H1 (cell line): Measurements from ENCODE around the gene PTPN1. TPM values are rescaled to one million over a fixed set of nuclear protein-coding genes. Genes with fewer than 3 reads are reported as not detected.

Experiments used
- ATF2 ChIP-seq: IDR thresholded peaks from 2 replicates; pipeline ENCODE4 v1.6.1; 2012; ENCODE audit warnings: low read length, inconsistent platforms
- CTBP2 ChIP-seq: IDR thresholded peaks from 2 replicates; pipeline ENCODE4 v1.7.0; 2011; ENCODE audit warnings: borderline replicate concordance, mild to moderate bottlenecking, moderate library complexity, mixed read lengths, low read length; ENCODE audit not compliant: insufficient read depth, insufficient read length
- HDAC6 ChIP-seq: IDR thresholded peaks from one replicate; pipeline ENCODE4 v1.7.1; 2012; ENCODE audit warnings: low read depth, mild to moderate bottlenecking, inconsistent platforms, low read length, moderate library complexity
- polyA plus RNA-seq, 7 experiments: library from polyadenylated mRNA; depleted of rRNA in 3 of 7; stranded (reverse) in 5 of 7; unstranded in 2 of 7; fragments of >200 nt in 5 of 7; fragments of 200-250 nt in 2 of 7; gene quantifications; 1 replicate in 5 of 7; 2 replicates in 1 of 7; 4 replicates in 1 of 7; pipeline versions ENCODE4 v1.2.1 to v1.2.3, GENCODE V29; 2011 to 2013; ENCODE audit warnings: missing spikeins in 2 of 7, mixed read lengths in 2 of 7
- total RNA-seq: library from RNA; stranded (reverse); fragmentation: NEBNext Ultra II Directional; extraction: Animal tissue kit (Norgen Biotek cat#: 25700); gene quantifications from 2 replicates; pipeline ENCODE4 v1.2.1, GENCODE V29; 2021
- TF ChIP-seq, protein P1 (sequence below): fragments of 300-600 bp; sonication (generic); IDR thresholded peaks from 2 replicates; pipeline ENCODE4 v1.7.1; 2012; ENCODE audit warnings: low read length, moderate library complexity, mild to moderate bottlenecking, inconsistent platforms; ENCODE audit not compliant: insufficient replicate concordance

PTPN1 gene
- total and polyA plus RNA-seq, 2 of the 8 experiments (the other 6 are each of a cell fraction or from before 2014, with no cell fraction given), result 18.6 to 32.1 TPM

- TF ChIP-seq, protein P1, sequence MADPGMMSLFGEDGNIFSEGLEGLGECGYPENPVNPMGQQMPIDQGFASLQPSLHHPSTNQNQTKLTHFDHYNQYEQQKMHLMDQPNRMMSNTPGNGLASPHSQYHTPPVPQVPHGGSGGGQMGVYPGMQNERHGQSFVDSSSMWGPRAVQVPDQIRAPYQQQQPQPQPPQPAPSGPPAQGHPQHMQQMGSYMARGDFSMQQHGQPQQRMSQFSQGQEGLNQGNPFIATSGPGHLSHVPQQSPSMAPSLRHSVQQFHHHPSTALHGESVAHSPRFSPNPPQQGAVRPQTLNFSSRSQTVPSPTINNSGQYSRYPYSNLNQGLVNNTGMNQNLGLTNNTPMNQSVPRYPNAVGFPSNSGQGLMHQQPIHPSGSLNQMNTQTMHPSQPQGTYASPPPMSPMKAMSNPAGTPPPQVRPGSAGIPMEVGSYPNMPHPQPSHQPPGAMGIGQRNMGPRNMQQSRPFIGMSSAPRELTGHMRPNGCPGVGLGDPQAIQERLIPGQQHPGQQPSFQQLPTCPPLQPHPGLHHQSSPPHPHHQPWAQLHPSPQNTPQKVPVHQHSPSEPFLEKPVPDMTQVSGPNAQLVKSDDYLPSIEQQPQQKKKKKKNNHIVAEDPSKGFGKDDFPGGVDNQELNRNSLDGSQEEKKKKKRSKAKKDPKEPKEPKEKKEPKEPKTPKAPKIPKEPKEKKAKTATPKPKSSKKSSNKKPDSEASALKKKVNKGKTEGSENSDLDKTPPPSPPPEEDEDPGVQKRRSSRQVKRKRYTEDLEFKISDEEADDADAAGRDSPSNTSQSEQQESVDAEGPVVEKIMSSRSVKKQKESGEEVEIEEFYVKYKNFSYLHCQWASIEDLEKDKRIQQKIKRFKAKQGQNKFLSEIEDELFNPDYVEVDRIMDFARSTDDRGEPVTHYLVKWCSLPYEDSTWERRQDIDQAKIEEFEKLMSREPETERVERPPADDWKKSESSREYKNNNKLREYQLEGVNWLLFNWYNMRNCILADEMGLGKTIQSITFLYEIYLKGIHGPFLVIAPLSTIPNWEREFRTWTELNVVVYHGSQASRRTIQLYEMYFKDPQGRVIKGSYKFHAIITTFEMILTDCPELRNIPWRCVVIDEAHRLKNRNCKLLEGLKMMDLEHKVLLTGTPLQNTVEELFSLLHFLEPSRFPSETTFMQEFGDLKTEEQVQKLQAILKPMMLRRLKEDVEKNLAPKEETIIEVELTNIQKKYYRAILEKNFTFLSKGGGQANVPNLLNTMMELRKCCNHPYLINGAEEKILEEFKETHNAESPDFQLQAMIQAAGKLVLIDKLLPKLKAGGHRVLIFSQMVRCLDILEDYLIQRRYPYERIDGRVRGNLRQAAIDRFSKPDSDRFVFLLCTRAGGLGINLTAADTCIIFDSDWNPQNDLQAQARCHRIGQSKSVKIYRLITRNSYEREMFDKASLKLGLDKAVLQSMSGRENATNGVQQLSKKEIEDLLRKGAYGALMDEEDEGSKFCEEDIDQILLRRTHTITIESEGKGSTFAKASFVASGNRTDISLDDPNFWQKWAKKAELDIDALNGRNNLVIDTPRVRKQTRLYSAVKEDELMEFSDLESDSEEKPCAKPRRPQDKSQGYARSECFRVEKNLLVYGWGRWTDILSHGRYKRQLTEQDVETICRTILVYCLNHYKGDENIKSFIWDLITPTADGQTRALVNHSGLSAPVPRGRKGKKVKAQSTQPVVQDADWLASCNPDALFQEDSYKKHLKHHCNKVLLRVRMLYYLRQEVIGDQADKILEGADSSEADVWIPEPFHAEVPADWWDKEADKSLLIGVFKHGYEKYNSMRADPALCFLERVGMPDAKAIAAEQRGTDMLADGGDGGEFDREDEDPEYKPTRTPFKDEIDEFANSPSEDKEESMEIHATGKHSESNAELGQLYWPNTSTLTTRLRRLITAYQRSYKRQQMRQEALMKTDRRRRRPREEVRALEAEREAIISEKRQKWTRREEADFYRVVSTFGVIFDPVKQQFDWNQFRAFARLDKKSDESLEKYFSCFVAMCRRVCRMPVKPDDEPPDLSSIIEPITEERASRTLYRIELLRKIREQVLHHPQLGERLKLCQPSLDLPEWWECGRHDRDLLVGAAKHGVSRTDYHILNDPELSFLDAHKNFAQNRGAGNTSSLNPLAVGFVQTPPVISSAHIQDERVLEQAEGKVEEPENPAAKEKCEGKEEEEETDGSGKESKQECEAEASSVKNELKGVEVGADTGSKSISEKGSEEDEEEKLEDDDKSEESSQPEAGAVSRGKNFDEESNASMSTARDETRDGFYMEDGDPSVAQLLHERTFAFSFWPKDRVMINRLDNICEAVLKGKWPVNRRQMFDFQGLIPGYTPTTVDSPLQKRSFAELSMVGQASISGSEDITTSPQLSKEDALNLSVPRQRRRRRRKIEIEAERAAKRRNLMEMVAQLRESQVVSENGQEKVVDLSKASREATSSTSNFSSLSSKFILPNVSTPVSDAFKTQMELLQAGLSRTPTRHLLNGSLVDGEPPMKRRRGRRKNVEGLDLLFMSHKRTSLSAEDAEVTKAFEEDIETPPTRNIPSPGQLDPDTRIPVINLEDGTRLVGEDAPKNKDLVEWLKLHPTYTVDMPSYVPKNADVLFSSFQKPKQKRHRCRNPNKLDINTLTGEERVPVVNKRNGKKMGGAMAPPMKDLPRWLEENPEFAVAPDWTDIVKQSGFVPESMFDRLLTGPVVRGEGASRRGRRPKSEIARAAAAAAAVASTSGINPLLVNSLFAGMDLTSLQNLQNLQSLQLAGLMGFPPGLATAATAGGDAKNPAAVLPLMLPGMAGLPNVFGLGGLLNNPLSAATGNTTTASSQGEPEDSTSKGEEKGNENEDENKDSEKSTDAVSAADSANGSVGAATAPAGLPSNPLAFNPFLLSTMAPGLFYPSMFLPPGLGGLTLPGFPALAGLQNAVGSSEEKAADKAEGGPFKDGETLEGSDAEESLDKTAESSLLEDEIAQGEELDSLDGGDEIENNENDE, result no peak
- TF ChIP-seq HDAC6, result no peak
- TF ChIP-seq CTBP2, result no peak
- no peak for TF ChIP-seq ATF2
These were observed 22.0 kb downstream of the PTPN1 start (continued) for GRCh38 chr20:50532221-50532620.
